Mammary epithelial cell (primary cell): ENCODE data around the gene DOK1.

Experiments used
- CTCF ChIP-seq, 2 donors: IDR thresholded peaks in 1 of 2; conservative IDR thresholded peaks in 1 of 2; 2 replicates each; pipeline ENCODE4 v1.5.1; 2011 to 2012; ENCODE audit warnings: inconsistent platforms in 2 of 2, low read length in 2 of 2, mild to moderate bottlenecking in 2 of 2, control low read depth in 1 of 2, low read depth in 1 of 2; ENCODE audit not compliant: insufficient read depth in 1 of 2; ENCODE audit errors: extremely low read depth in 1 of 2
- EZH2 ChIP-seq: IDR thresholded peaks from 2 replicates; pipeline ENCODE4 v1.6.1; 2012; ENCODE audit warnings: low read length, inconsistent platforms, borderline replicate concordance

DNA sequence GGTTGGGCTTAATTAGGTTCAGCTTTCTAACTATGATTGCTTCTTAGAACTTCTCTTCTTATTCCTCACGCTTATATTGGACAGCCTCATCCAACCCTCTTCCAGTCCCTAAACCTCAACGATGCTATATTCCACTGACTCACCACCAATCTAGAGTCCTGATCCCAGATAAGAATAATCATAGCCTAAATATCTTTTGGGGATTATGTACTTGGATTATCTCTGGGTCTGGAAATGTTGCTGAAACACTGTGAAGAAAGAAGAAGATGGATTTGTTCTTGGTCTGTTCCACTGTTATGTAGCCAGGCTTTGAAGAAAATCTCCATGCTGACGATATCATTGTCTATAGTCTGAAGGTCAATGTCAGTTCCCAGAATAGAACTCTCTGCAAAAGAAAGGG lies 26.9 kb downstream of the DOK1 start:
- TF ChIP-seq CTCF (conservative IDR thresholded peaks at IDR 0.05 in 1 of 2, IDR thresholded peaks at IDR 0.05 in 1 of 2; ENCODE audit: extremely low read depth in 1 of 2, insufficient read depth in 1 of 2, low read depth in 1 of 2, low read length in 2 of 2): no peak
- no peak for TF ChIP-seq EZH2
